ENCODE results near the gene NOB1. TPM values are rescaled to one million over a fixed set of nuclear protein-coding genes. Genes with fewer than 3 reads are reported as not detected.

Gene NOB1
- 31.9 and 45.1 TPM in 2 replicates for total RNA-seq (2014; rRNA removed)
- Bru-seq, nascent RNA, result percentile 77 among the genes with signal in this experiment
- BruChase-seq, experiment 1, labeled RNA remaining after a 6-hour chase, result percentile 88 among the genes with signal in this experiment
- BruChase-seq, experiment 2, labeled RNA remaining after a 2-hour chase, result percentile 80 among the genes with signal in this experiment
- long read RNA-seq, transcript NOB1-201 (9 exons, 1,734 nt), result major isoform, 59 of 78 reads
- long read RNA-seq, partial matches to known transcripts, result 10 of 78 reads
- long read RNA-seq, other reads (novel, unspliced or antisense), result 9 of 78 reads

DNA sequence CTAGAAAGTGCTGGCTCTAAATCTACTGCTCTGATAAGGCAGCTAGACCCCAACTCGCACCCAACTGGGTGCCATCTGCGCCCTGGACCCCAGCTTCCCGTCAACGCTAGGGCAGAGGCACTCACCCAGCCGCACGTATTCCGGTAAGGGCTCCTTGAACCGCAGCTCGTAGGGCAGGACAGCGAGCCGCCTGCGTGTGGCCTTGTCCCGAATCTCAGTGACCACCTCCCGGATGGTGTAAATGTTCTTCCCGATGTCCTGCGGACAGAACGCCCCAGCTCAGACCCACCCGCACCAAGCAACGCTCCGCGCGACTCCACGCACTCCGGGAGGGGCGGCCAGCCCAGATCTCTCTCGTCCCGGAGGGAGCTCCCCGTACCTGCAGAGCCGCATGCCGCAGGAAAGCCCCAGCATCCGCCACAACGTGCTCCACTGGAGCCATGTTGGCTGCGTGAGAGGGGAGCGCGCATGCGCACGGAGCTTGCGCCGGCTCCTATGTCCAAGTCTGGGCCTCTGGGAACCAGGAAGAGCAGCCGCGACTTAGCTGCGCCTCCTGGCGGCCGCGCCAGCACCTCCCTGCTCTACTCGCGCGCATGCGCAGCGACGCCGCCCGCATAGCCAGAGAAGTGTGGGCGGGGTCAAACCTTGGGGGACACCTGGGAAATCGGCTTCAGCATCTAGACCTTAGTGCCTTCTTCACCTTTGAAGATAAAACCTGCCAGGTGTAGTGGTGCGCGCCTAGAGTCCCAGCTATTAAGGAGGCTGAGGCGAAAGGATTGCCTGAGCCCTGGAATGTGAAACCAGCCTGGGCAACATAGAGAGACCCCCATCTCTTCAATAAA, at the start of gene NOB1:
NOB1 (minus strand) TSS at position 458 of the 842 bp plus-strand sequence; CDS start at position 442, 16 bp downstream.
- Histone ChIP-seq H2AFZ (ENCODE audit: low read length) (peak within 1 kb of the TSS; percentile 79), H3K4me2 (ENCODE audit: low read length) (peak within 1 kb of the TSS; percentile 98), H3K27ac (ENCODE audit: low read length) (peak within 1 kb of the TSS; percentile 49), H3F3A (ENCODE audit: low read length, unreplicated experiment) (no peaks in the 10 kb centered on the region), H3K4me3 (ENCODE audit: low read length) (peak within 1 kb of the TSS; percentile 98), H3K9me2 (replicated peaks; ENCODE audit: low read length) (no peaks in the 10 kb centered on the region), H3K4me1 (ENCODE audit: insufficient read depth, low read length) (peaks cover 6% of the 10 kb centered on the region), H3K27me3 (ENCODE audit: low read length) (no peaks in the 10 kb centered on the region), H3K9ac (ENCODE audit: low read length) (peak within 1 kb of the TSS; percentile 99), H4K20me1 (ENCODE audit: low read length) (peaks cover 19% of the 10 kb centered on the region), H3K79me2 (ENCODE audit: low read length) (peaks cover 46% of the 10 kb centered on the region), H3K9me3 (ENCODE audit: low read length) (no peaks in the 10 kb centered on the region), H3K36me3 (ENCODE audit: low read depth, low read length) (peaks cover 17% of the 10 kb centered on the region)
- CTCF ChIA-PET, result interaction anchor here (0.5 to 1.4 kb wide), 5 partner anchors 29 to 359 kb away, joined by 3 to 7 read pairs (median 3); partner anchors contain the start of gene NQO1
- BruUV-seq (replicated peaks), result TSS peak; percentile 71
- DNase-seq, result peak; percentile 95
- ATAC-seq, result peak; percentile 92
- intact Hi-C loops (cut with micrococcal nuclease), result loop anchor here (1.0 to 10.0 kb wide), 3 partner anchors 28 to 360 kb away; partner anchors contain the start of gene NQO1
- TF ChIP-seq, protein P1, sequence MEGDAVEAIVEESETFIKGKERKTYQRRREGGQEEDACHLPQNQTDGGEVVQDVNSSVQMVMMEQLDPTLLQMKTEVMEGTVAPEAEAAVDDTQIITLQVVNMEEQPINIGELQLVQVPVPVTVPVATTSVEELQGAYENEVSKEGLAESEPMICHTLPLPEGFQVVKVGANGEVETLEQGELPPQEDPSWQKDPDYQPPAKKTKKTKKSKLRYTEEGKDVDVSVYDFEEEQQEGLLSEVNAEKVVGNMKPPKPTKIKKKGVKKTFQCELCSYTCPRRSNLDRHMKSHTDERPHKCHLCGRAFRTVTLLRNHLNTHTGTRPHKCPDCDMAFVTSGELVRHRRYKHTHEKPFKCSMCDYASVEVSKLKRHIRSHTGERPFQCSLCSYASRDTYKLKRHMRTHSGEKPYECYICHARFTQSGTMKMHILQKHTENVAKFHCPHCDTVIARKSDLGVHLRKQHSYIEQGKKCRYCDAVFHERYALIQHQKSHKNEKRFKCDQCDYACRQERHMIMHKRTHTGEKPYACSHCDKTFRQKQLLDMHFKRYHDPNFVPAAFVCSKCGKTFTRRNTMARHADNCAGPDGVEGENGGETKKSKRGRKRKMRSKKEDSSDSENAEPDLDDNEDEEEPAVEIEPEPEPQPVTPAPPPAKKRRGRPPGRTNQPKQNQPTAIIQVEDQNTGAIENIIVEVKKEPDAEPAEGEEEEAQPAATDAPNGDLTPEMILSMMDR (conservative IDR thresholded peaks at IDR 0.05; ENCODE audit: low read depth, low read length), result peak; percentile 82
- no peak for TF ChIP-seq EZH2phosphoT487 (IDR thresholded peaks at IDR 0.05; ENCODE audit: borderline replicate concordance, low read length)
- TF ChIP-seq EZH2 (IDR thresholded peaks at IDR 0.05; ENCODE audit: low read length, unreplicated experiment), result no peak
- POLR2A ChIA-PET (ENCODE audit: unreplicated experiment), result interaction anchor here (0.5 to 0.6 kb wide), 3 partner anchors 27 to 188 kb away, joined by 4 to 26 read pairs (median 5); no protein-coding TSS in a partner anchor

DNA sequence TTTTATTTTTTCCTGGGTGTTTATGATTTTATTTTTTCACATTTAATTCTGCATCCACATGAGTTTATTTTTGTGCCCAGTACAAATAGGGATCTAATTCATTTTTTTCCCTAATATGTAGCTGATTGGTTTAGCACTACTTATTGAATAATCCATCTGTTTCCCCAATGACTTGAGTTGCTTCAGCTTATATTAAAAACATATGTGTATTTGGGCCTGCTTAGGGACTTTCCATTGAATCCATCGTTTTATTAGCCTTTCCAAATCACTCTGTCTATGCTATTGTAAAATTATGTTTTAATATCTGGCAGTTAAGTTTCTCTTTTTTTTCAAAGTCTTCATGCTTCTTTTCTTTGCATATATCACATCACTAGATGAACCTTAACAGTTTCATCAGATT, 49.6 kb upstream of the NOB1 start:
- H3K4me3 ChIP-seq (ENCODE audit: low read length), result no peak overlapping the region
- no peaks in the 10 kb centered on the region for H3K9me3 ChIP-seq (ENCODE audit: low read length)
- intact Hi-C loops (cut with micrococcal nuclease), result no loop called here
- DNase-seq (no peak), ATAC-seq (no peak)
- H3K9ac ChIP-seq (ENCODE audit: low read length), result no peak overlapping the region
- TF ChIP-seq EZH2 (IDR thresholded peaks at IDR 0.05; ENCODE audit: low read length, unreplicated experiment) (no peak), EZH2phosphoT487 (IDR thresholded peaks at IDR 0.05; ENCODE audit: borderline replicate concordance, low read length) (no peak)
- TF ChIP-seq, protein P1 (conservative IDR thresholded peaks at IDR 0.05; ENCODE audit: low read depth, low read length), result no peak
- no TSS peak for BruUV-seq (replicated peaks)
- ChIA-PET POLR2A (ENCODE audit: unreplicated experiment) (no interaction called here), CTCF (no interaction called here)
- H3K9me2 ChIP-seq (replicated peaks; ENCODE audit: low read length), result no peaks in the 10 kb centered on the region
- H3F3A ChIP-seq (ENCODE audit: low read length, unreplicated experiment), result no peaks in the 10 kb centered on the region
- no peak overlapping the region for H2AFZ ChIP-seq (ENCODE audit: low read length)
- H3K4me1 ChIP-seq (ENCODE audit: insufficient read depth, low read length), result no peaks in the 10 kb centered on the region
- H4K20me1 ChIP-seq (ENCODE audit: low read length), result no peaks in the 10 kb centered on the region
- H3K27me3 ChIP-seq (ENCODE audit: low read length), result no peaks in the 10 kb centered on the region
- no peaks in the 10 kb centered on the region for H3K36me3 ChIP-seq (ENCODE audit: low read depth, low read length)
- no peak overlapping the region for H3K27ac ChIP-seq (ENCODE audit: low read length)
- no peaks in the 10 kb centered on the region for H3K79me2 ChIP-seq (ENCODE audit: low read length)
- H3K4me2 ChIP-seq (ENCODE audit: low read length), result no peak overlapping the region

Measured in PC-3 (cell line).